22Rv1 (cell line): ENCODE measurements around the gene FIBIN.

Source experiments
- H3K27ac ChIP-seq: fragments of 450-650 bp; 2 replicates; pipeline ENCODE4 v1.5.1; 2017
- CTCF ChIP-seq: fragments of 450-650 bp; IDR thresholded peaks from 2 replicates; pipeline ENCODE4 v1.5.1; 2017; ENCODE audit warnings: mild to moderate bottlenecking
- ZFX ChIP-seq: fragments of 450-650 bp; IDR thresholded peaks from 2 replicates; pipeline ENCODE4 v1.6.1; 2017; ENCODE audit warnings: antibody characterized with exemption, borderline replicate concordance

Gene FIBIN

GRCh38 chr11:26993965-26994457 is at the start of gene FIBIN:
TSS of gene FIBIN (plus strand) at chr11:26994112. CDS start at chr11:26994527, 415 bp downstream.
- no peak for TF ChIP-seq ZFX
- no peak for TF ChIP-seq CTCF
- no peak within 1 kb of the TSS for H3K27ac ChIP-seq

GRCh38 chr11:26944866-26945664 is 48.8 kb upstream of the FIBIN start:
- H3K27ac ChIP-seq: no peak overlapping the region
- TF ChIP-seq ZFX: no peak
- no peak for TF ChIP-seq CTCF

- TF ChIP-seq ZFX (no peak), CTCF (no peak)
Measured at GRCh38 chr11:26946257-26946716, 47.6 kb upstream of the FIBIN start.

GRCh38 chr11:26947379-26947844 is 46.5 kb upstream of the FIBIN start:
- H3K27ac ChIP-seq: no peak overlapping the region
- TF ChIP-seq CTCF (no peak), ZFX (no peak)

More at GRCh38 chr11:26946257-26946716, 47.6 kb upstream of the FIBIN start:
- H3K27ac ChIP-seq: no peak overlapping the region

GRCh38 chr11:26947904-26948639 is 45.8 kb upstream of the FIBIN start:
- H3K27ac ChIP-seq: no peak overlapping the region
- TF ChIP-seq CTCF (no peak), ZFX (no peak)

GRCh38 chr11:26948881-26949280 is 45.0 kb upstream of the FIBIN start:
- TF ChIP-seq ZFX (no peak), CTCF (no peak)
- H3K27ac ChIP-seq: no peak overlapping the region
